H1 (cell line): ENCODE results near the gene CCNB3. TPM values are rescaled to one million over a fixed set of nuclear protein-coding genes. Genes with fewer than 3 reads are reported as not detected.

Source experiments
- polyA plus RNA-seq, 7 experiments: library from polyadenylated mRNA; depleted of rRNA in 3 of 7; stranded (reverse) in 5 of 7; unstranded in 2 of 7; fragments of >200 nt in 5 of 7; fragments of 200-250 nt in 2 of 7; gene quantifications; 1 replicate in 5 of 7; 2 replicates in 1 of 7; 4 replicates in 1 of 7; pipeline versions ENCODE4 v1.2.1 to v1.2.3, GENCODE V29; 2011 to 2013; ENCODE audit warnings: missing spikeins in 2 of 7, mixed read lengths in 2 of 7
- small RNA-seq: library from polyadenylated mRNA; stranded (forward); fragments of <200 nt; extraction: miRNeasy Mini kit (QIAGEN cat#:217004); gene quantifications from one replicate; pipeline ENCODE3, GENCODE V24; 2013; ENCODE audit not compliant: insufficient read depth
- total RNA-seq: library from RNA; stranded (reverse); fragmentation: NEBNext Ultra II Directional; extraction: Animal tissue kit (Norgen Biotek cat#: 25700); gene quantifications from 2 replicates; pipeline ENCODE4 v1.2.1, GENCODE V29; 2021

CCNB3 gene
- total and polyA plus RNA-seq, 2 of the 8 experiments (the other 6 are each of a cell fraction or from before 2014, with no cell fraction given) = 0.09 to 0.30 TPM

Small RNAs within 50 kb of the gene (small RNA-seq; reads per million reads assigned to genes)
- gene PYY3 = not detected
- gene RF00019 = not detected

Other genes starting within 250 kb of the CCNB3 start
- not detected in 2 replicates for gene AKAP4, start 3.8 kb upstream of the CCNB3 start, total RNA-seq
- gene AKAP4, start 3.8 kb upstream of the CCNB3 start, polyA plus RNA-seq (2011; rRNA removed) = not detected in 2 replicates